Gastrocnemius medialis (tissue), 4 donors: ENCODE data around the gene CDR2.

ENCODE experiments used
- CTCF ChIP-seq, 5 experiments: fragments of 450-650 bp in 3 of 5; fragments of 200-600 bp in 2 of 5; sonication (generic) in 2 of 5; IDR thresholded peaks in 4 of 5; conservative IDR thresholded peaks in 1 of 5; 1 replicate in 4 of 5; 2 replicates in 1 of 5; pipeline ENCODE4 v1.5.1; 2016 to 2019; ENCODE audit warnings: antibody characterized with exemption in 5 of 5, mild to moderate bottlenecking in 3 of 5, moderate library complexity in 3 of 5
- POLR2A ChIP-seq, 2 donors: fragments of 450-650 bp; IDR thresholded peaks; one replicate each; pipeline ENCODE4 v1.6.1; 2017; ENCODE audit warnings: antibody characterized with exemption in 2 of 2, mild to moderate bottlenecking in 2 of 2, moderate library complexity in 2 of 2

GRCh38 chr16:22302776-22303363 lies 71.5 kb downstream of the CDR2 start:
- TF ChIP-seq CTCF (IDR thresholded peaks at IDR 0.05 in 4 of 5, conservative IDR thresholded peaks at IDR 0.05 in 1 of 5), result no peak
- no peak for TF ChIP-seq POLR2A (IDR thresholded peaks at IDR 0.05)
